Esophagus (tissue), 2 donors: ENCODE data around the gene SEMG2. TPM values are rescaled to one million over a fixed set of nuclear protein-coding genes. Genes with fewer than 3 reads are reported as not detected.
A peak's percentile ranks its signal among the peaks of the same experiment; 100 is the strongest.

Experiments used
- H3K27ac ChIP-seq, 2 donors: one replicate each; pipeline ENCODE4 v1.5.1; 2013; ENCODE audit warnings: low read depth in 2 of 2, mild to moderate bottlenecking in 2 of 2, inconsistent platforms in 1 of 2, low read length in 1 of 2, moderate library complexity in 1 of 2
- H3K27me3 ChIP-seq, 2 donors: one replicate each; pipeline ENCODE4 v1.6.1; 2013; ENCODE audit warnings: low read length in 2 of 2, control low read depth in 1 of 2, mild to moderate bottlenecking in 1 of 2; ENCODE audit not compliant: insufficient read depth in 2 of 2, control insufficient read depth in 1 of 2
- H3K36me3 ChIP-seq, 2 donors: one replicate each; pipeline ENCODE4 v1.6.1; 2013; ENCODE audit warnings: low read length in 1 of 2; ENCODE audit not compliant: control insufficient read depth in 2 of 2, insufficient read depth in 2 of 2
- H3K4me1 ChIP-seq, 2 donors: one replicate each; pipeline ENCODE4 v1.6.1; 2013; ENCODE audit warnings: low read length in 1 of 2; ENCODE audit not compliant: control insufficient read depth in 2 of 2, insufficient read depth in 2 of 2
- H3K4me3 ChIP-seq, 2 donors: one replicate each; pipeline ENCODE4 v1.5.1; 2013; ENCODE audit warnings: low read length in 2 of 2, mild to moderate bottlenecking in 2 of 2, low read depth in 1 of 2, moderate library complexity in 1 of 2
- H3K9me3 ChIP-seq, 2 donors: one replicate each; pipeline ENCODE4 v1.6.1; 2013; ENCODE audit warnings: mild to moderate bottlenecking in 2 of 2, low read depth in 1 of 2, low read length in 1 of 2, moderate library complexity in 1 of 2; ENCODE audit not compliant: control insufficient read depth in 2 of 2, insufficient read depth in 1 of 2
- WGBS, 2 donors: extraction: QIAGEN DNeasy Blood & Tissue Kit; methylation state at CpG; one replicate each; pipeline ENCODE4 v1.1.7; 2013; 5-methylcytosine and 5-hydroxymethylcytosine counted together
- polyA plus RNA-seq, 2 donors: library from polyadenylated mRNA; stranded (reverse); fragments of 200-250 nt; gene quantifications; one replicate each; pipeline ENCODE4 v1.2.3, GENCODE V29; 2013
- donor health status: healthy with polysubstance abuse.
- donor health status: Bipolar disorder and iron deficiency.

The SEMG2 gene
- polyA plus RNA-seq, 2 donors: not detected

DNA sequence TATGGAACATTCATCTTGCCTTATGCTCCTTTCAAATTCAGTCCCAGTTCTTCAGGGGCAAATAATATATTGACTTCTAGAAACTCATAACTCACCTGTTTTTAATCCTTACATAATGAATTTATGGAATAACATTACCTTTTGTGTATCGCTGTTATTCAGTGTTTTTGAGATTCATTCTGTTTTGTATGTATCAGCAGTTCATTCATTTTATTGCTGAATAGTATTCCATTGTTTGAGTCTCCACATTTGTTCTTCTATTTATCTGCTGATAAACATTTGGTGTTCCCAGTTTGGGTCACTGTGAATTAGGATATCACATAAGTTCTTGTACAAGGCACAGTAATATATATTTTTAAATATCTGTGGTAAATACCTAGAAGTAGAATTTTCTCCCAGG, 5.1 kb downstream of the SEMG2 start:
- Histone ChIP-seq H3K9me3 (no peaks in the 10 kb centered on the region), H3K4me3 (no peak overlapping the region), H3K4me1 (no peaks in the 10 kb centered on the region), H3K27me3 (no peaks in the 10 kb centered on the region), H3K27ac (no peak overlapping the region), H3K36me3 (no peaks in the 10 kb centered on the region)
- 76% methylated on average over 1 of the region's 1 CpG for WGBS, 2 donors

DNA sequence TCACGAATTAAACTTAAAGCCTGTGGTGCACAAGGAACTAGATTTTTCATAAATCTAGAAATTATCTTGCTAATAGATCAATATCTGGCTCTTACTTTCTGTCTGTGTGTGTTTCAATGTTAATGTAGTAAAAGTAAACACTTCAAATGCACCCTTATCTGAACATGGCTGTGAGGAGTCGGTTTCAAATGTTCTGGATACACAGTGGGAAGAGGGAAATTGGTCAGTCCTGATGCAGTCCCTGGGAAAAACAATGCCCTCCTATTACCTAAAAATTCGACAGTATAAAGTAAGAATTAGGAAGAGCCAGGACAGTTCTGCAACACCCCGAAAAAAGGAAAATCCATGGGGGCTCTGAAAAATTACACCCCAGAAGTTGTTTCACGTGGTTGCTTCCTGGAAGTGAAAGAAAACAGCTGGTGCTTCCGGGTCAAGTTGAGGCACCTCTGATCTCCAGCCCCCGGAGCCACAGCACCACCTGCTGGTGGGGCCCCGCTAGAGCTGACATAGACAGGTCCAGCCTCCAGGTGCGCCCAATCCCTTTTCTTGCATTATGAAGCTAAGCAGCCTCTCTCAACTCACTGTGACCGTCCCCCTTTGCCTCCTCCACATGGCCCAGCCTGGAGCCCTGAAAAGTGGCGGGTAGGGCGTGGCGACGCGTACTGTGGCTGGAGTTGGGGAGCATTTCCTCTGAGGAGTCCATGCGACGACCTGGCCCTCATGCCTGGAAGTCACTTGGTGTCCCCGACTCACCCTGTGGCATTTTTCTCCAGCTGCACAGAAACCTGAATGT, 8.3 kb downstream of the SEMG2 start:
- Histone ChIP-seq H3K27ac (no peak overlapping the region), H3K36me3 (no peaks in the 10 kb centered on the region), H3K4me1 (no peaks in the 10 kb centered on the region), H3K9me3 (no peaks in the 10 kb centered on the region), H3K27me3 (no peaks in the 10 kb centered on the region), H3K4me3 (no peak overlapping the region)
- 55 to 65% methylated on average over 18 of the region's 18 CpGs for WGBS, 2 donors

DNA sequence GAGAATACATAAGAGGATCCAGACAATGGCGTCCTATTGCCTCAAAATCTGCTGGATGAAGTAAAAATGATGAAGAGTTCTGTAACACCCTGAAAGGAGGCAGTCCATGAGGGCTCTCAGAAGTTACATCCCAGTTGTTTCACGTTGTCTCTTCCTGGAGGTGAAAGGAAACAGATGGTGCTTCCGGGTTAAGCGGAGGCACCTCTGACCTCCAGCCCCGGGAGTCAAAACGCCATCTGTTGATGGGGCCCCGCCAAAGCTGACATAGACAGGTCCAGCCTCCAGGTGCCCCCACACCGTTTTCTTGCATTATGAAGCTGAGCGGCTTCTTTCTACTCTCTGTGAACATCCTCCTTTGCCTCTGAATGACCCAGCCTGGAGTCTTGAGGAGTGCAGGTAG, 9.5 kb downstream of the SEMG2 start:
- Histone ChIP-seq H3K4me3 (no peak overlapping the region), H3K27ac (no peak overlapping the region), H3K27me3 (no peaks in the 10 kb centered on the region), H3K9me3 (peaks cover 0 to 5% of the 10 kb centered on the region in 2 donors), H3K36me3 (no peaks in the 10 kb centered on the region), H3K4me1 (no peaks in the 10 kb centered on the region)
- WGBS, 2 donors: 66 to 67% methylated on average over 9 of the region's 9 CpGs

DNA sequence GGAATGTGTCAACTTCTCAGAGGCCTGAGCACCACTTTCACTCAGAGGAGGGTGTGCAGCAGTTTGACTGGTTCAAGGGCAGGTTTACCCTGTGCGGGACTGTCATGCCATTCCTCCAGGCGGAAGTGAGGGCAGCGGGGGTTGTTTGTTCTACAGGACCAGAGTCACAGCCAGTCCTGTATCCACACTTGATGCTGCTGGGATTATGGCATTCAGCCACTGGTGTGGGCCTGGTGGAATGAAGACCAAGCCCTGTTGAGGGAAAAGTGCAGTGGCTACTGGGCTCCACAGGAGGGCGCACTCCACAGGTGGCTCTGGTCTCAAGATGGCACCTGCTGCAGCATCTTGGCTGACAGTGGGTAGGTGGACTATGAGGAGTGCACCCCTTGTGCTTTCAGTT, 14.8 kb downstream of the SEMG2 start:
- Histone ChIP-seq H3K4me1 (no peaks in the 10 kb centered on the region), H3K27me3 (no peaks in the 10 kb centered on the region), H3K4me3 (no peak overlapping the region), H3K9me3 (peaks cover 0 to 9% of the 10 kb centered on the region in 2 donors), H3K36me3 (no peaks in the 10 kb centered on the region), H3K27ac (no peak overlapping the region)
- 63 to 65% methylated on average over 4 of the region's 4 CpGs for WGBS, 2 donors

DNA sequence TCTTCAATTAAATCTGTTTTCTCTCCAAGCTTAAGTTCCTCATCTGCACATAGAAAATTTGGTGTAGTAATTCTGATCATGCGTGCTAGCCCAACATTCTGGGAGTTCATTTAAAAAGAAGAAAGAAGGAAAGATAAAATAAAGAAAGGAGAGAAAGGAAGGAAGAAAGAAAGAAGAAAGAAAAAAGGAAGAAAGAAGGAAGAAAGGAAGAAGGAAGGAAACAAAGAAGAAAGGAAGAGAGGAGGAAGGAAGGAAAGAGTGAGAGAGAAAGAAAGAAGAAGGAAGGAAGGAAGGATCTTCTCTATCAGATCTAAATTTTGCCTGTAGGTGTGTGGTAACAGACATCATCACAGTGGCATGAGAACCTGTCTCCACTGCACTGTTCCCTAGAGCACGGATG, 17.0 kb downstream of the SEMG2 start:
- peaks cover 0 to 9% of the 10 kb centered on the region in 2 donors for H3K9me3 ChIP-seq
- no peak overlapping the region for H3K27ac ChIP-seq
- H3K4me1 ChIP-seq: no peaks in the 10 kb centered on the region
- no peaks in the 10 kb centered on the region for H3K36me3 ChIP-seq
- WGBS, 2 donors: 90% methylated on average over 2 of the region's 2 CpGs
- no peak overlapping the region for H3K4me3 ChIP-seq
- H3K27me3 ChIP-seq: no peaks in the 10 kb centered on the region

DNA sequence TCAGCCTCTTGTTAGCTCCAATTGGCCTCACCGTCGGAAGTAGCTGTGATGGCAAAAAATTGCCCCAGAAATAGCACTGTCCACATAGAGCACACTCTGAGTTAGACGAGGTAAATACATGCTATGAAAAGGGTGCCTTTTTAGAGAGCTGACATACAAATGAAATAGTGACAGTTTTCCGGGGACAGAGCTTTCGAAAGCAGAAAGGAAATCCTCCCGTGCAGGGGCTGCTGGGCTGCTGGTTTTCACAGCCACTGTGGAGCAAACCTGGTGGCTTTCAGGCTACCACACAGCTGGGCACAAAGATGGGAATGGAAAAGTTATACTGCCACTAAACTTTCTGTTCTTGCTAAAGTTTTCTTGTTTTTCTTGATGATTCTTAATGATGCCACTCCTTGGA, 24.9 kb downstream of the SEMG2 start:
- Histone ChIP-seq H3K9me3 (no peaks in the 10 kb centered on the region), H3K36me3 (no peaks in the 10 kb centered on the region), H3K27ac (no peak overlapping the region), H3K27me3 (no peaks in the 10 kb centered on the region), H3K4me3 (no peak overlapping the region), H3K4me1 (no peaks in the 10 kb centered on the region)
- WGBS, 2 donors: 53 to 62% methylated on average over 6 of the region's 6 CpGs

DNA sequence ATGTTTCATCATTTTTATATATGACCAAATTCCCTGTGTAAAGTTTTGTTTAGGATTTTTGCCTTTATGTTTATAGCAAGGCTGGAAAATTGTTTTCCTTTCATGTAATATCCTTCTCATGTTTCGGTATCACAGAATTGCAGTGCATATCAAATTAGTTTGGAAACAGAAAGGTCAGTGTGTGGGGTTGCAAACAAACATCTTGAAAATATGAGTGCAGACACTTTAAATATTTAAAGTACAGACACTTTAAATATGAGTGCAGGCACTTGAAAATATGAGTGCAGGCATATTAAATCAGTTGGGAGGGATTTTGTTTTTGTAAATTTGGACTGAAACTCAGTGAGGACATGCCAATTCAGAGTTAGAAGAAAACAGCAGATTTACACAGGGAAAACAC, 26.7 kb downstream of the SEMG2 start:
- H3K27me3 ChIP-seq: no peaks in the 10 kb centered on the region
- peaks cover 0 to 6% of the 10 kb centered on the region in 2 donors for H3K4me1 ChIP-seq
- no peak overlapping the region for H3K27ac ChIP-seq
- 65 to 68% methylated on average over 1 of the region's 1 CpG for WGBS, 2 donors
- no peak overlapping the region for H3K4me3 ChIP-seq
- H3K9me3 ChIP-seq: no peaks in the 10 kb centered on the region
- peaks cover 0 to 2% of the 10 kb centered on the region in 2 donors for H3K36me3 ChIP-seq

DNA sequence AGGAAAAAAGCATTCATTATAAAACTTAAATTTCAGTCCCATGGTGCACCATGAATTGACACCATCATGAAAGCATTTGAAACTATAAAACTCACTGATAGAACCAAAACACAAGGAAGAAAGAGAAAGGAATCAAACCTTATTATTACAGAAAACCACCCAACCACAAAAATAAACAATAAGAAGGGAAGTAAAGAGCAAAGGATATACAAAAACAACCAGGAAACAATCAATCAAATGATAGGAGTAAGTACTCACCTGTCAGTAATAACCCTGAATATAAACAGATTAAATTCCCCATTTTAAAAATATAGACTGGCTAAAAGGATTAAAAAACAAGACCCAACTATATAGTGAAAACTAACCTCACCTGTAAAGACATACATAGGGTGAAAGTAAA, 27.4 kb downstream of the SEMG2 start:
- Histone ChIP-seq H3K4me1 (peaks cover 0 to 10% of the 10 kb centered on the region in 2 donors), H3K9me3 (no peaks in the 10 kb centered on the region), H3K27ac (no peak overlapping the region), H3K4me3 (no peak overlapping the region), H3K36me3 (peaks cover 0 to 3% of the 10 kb centered on the region in 2 donors), H3K27me3 (no peaks in the 10 kb centered on the region)

DNA sequence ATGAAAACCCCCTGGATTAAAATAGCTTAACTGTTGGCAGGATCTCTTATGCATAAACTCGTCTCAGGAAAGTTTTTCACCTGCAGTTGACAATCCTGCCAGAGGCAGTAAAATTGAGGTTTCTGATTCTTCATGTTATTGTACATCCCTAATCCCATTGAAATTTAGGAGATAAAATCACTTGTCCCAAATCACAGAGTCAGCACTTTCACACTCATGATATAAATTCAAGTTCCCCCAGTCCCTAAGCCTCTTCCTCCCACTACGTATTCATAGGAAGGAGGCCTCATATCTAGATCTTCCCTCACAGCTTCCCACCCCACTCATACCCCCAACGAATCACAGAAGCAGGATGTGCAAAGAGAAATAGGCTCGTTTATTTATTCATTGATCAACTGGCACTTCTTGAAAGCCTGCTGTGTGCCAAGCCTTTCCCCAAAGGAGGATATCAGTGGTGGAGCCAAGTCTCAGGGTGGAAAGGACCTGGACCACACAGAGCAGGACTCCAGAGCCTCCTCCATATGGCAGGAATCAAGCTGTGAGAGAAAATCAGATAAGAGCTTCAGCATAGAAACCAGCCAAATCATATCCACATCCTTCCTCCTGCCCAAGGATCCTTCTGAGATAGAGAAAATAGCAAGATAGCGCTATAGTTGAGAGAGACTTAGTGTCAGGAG, 30.8 kb downstream of the SEMG2 start:
- 31 to 43% methylated on average over 5 of the region's 5 CpGs for WGBS, 2 donors
- Histone ChIP-seq H3K27me3 (no peaks in the 10 kb centered on the region), H3K27ac (no peak overlapping the region), H3K4me3 (peak overlapping the region in 1 of 2 donors; percentile 64), H3K9me3 (no peaks in the 10 kb centered on the region), H3K4me1 (peaks cover 0 to 16% of the 10 kb centered on the region in 2 donors), H3K36me3 (peaks cover 0 to 3% of the 10 kb centered on the region in 2 donors)

DNA sequence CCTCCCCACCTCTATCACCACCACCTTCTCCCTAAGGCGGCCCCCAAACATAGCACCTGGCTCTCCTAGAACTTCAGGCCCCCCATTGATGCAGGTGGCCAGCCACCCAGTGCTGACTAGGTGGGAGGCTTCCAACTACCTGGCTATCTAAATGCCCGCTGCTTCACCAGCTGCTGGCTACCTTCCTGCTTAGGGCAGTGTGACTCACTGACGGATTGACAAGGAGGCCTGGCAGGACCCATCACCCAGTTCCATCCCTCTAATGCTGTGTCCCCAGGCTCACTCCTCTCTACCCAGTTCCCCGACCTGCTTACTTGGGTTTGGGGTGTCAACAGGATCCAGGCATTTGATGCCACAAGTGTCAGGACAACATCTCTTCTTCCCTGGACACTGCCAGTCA, 32.1 kb downstream of the SEMG2 start:
- WGBS, 2 donors: 70 to 79% methylated on average over 4 of the region's 4 CpGs
- Histone ChIP-seq H3K9me3 (no peaks in the 10 kb centered on the region), H3K4me3 (peak overlapping the region; percentile 36 to 64), H3K27ac (peak overlapping the region; percentile 84 to 97), H3K4me1 (peaks cover 0 to 16% of the 10 kb centered on the region in 2 donors), H3K27me3 (no peaks in the 10 kb centered on the region), H3K36me3 (peaks cover 0 to 3% of the 10 kb centered on the region in 2 donors)
